ENCODE results near the gene HRAS.

HRAS gene

DNA sequence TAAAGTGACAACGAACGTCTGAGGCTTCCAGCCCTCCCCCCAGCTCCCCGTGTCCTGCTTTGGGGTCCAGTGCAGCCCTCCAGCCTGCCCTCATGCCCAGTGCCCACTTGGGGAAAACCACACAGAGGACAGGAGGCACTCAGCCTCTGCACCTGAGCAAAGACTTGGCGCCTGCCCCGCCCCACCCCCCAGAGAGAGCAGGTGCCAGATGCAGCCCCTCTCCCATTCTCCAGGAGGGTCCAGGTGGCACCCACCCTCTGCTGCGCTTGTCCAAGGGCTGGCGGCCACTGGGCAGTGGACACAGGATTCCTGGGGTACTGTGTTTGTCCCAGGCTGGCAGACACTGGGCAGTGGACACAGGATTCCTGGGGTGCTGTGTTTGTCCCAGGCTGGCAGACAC lies 44.0 kb downstream of the HRAS start:
- H4K20me1 ChIP-seq (ENCODE audit: control insufficient read depth, insufficient read depth, low read depth, low read length) = no peaks in the 10 kb centered on the region
- H3K79me2 ChIP-seq (ENCODE audit: control insufficient read depth, low read length) = no peaks in the 10 kb centered on the region
- no peak overlapping the region for H3K4me3 ChIP-seq (ENCODE audit: low read length)
- no peak overlapping the region for H3K4me2 ChIP-seq (ENCODE audit: low read length)
- no peaks in the 10 kb centered on the region for H3K9me2 ChIP-seq (replicated peaks; ENCODE audit: control insufficient read depth, low read length)
- peaks cover 11% of the 10 kb centered on the region for H3K36me3 ChIP-seq (ENCODE audit: control insufficient read depth, low read length)
- TF ChIP-seq EZH2phosphoT487 (IDR thresholded peaks at IDR 0.05; ENCODE audit: borderline replicate concordance, low read length) = no peak
- TF ChIP-seq, protein P1, sequence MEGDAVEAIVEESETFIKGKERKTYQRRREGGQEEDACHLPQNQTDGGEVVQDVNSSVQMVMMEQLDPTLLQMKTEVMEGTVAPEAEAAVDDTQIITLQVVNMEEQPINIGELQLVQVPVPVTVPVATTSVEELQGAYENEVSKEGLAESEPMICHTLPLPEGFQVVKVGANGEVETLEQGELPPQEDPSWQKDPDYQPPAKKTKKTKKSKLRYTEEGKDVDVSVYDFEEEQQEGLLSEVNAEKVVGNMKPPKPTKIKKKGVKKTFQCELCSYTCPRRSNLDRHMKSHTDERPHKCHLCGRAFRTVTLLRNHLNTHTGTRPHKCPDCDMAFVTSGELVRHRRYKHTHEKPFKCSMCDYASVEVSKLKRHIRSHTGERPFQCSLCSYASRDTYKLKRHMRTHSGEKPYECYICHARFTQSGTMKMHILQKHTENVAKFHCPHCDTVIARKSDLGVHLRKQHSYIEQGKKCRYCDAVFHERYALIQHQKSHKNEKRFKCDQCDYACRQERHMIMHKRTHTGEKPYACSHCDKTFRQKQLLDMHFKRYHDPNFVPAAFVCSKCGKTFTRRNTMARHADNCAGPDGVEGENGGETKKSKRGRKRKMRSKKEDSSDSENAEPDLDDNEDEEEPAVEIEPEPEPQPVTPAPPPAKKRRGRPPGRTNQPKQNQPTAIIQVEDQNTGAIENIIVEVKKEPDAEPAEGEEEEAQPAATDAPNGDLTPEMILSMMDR (IDR thresholded peaks at IDR 0.05; ENCODE audit: low read depth, low read length, poor library complexity, severe bottlenecking) = no peak
- no peaks in the 10 kb centered on the region for H3K9me3 ChIP-seq (ENCODE audit: control insufficient read depth, insufficient read depth, low read length)
- no peak overlapping the region for H3K27ac ChIP-seq (ENCODE audit: low read depth, low read length)
- H3F3A ChIP-seq (ENCODE audit: control insufficient read depth, insufficient read depth) = no peaks in the 10 kb centered on the region
- H3K27me3 ChIP-seq (ENCODE audit: control insufficient read depth, low read length) = no peaks in the 10 kb centered on the region
- H3K4me1 ChIP-seq (ENCODE audit: control insufficient read depth, low read length) = peaks cover 7% of the 10 kb centered on the region

DNA sequence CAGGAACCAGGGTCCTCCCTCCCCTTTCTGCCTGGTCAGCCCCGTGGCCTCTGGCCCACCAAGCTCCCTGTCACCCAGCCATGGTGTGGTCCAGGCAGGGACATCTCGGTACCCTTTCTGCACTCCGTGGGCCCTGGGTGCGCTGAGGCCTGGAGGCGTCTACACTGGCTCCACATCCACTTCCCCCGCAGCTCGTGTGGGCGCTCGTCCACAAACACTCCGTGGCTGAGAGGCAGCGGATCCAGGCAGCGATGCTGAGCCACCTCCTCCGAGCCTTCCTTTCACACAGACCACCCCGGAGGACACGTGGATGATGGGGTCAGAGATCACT lies 44.5 kb downstream of the HRAS start:
- Histone ChIP-seq H3K79me2 (ENCODE audit: control insufficient read depth, low read length) (no peaks in the 10 kb centered on the region), H3F3A (ENCODE audit: control insufficient read depth, insufficient read depth) (no peaks in the 10 kb centered on the region), H3K4me2 (ENCODE audit: low read length) (no peak overlapping the region), H3K4me3 (ENCODE audit: low read length) (no peak overlapping the region), H4K20me1 (ENCODE audit: control insufficient read depth, insufficient read depth, low read depth, low read length) (no peaks in the 10 kb centered on the region), H3K36me3 (ENCODE audit: control insufficient read depth, low read length) (peaks cover 11% of the 10 kb centered on the region), H3K9me2 (replicated peaks; ENCODE audit: control insufficient read depth, low read length) (no peaks in the 10 kb centered on the region), H3K27me3 (ENCODE audit: control insufficient read depth, low read length) (no peaks in the 10 kb centered on the region), H3K9me3 (ENCODE audit: control insufficient read depth, insufficient read depth, low read length) (no peaks in the 10 kb centered on the region), H3K4me1 (ENCODE audit: control insufficient read depth, low read length) (peaks cover 7% of the 10 kb centered on the region), H3K27ac (ENCODE audit: low read depth, low read length) (no peak overlapping the region)
- no peak for TF ChIP-seq EZH2phosphoT487 (IDR thresholded peaks at IDR 0.05; ENCODE audit: borderline replicate concordance, low read length)
- TF ChIP-seq, protein P1 (IDR thresholded peaks at IDR 0.05; ENCODE audit: low read depth, low read length, poor library complexity, severe bottlenecking) = no peak

DNA sequence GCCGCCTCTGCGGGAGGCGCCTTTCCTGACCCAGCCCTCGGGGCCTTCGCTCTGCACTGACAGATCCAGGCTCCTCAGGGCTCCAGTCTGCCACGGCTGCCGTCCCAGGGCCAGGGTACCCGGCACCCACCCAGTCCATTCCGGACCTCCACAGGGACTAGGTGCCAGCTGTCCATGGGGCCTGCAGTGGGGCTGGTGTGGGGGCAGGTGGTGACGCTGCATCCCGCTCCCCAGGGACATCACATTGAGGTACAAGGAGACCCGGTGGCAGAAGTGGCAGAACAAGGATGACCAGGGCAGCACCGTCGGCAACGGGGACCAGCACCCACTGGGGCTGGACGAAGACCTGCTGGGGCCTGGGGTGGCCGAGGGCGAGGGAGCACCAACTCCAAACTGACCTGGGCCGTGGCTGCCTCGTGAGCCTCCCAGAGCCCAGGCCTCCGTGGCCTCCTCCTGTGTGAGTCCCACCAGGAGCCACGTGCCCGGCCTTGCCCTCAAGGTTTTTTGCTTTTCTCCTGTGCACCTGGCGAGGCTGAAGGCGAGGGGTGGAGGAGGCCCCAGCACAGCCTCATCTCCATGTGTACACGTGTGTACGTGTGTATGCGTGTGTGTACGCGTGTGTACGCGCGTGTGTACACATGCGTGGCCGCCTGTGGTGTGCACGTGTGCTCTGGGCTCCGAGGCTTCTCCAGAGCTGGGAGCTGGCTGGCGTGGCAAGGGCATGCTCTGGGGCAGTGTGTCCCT lies 45.0 kb downstream of the HRAS start:
- Histone ChIP-seq H3K79me2 (ENCODE audit: control insufficient read depth, low read length) (no peaks in the 10 kb centered on the region), H4K20me1 (ENCODE audit: control insufficient read depth, insufficient read depth, low read depth, low read length) (no peaks in the 10 kb centered on the region), H3K9me2 (replicated peaks; ENCODE audit: control insufficient read depth, low read length) (no peaks in the 10 kb centered on the region), H3K4me1 (ENCODE audit: control insufficient read depth, low read length) (peaks cover 7% of the 10 kb centered on the region), H3K27me3 (ENCODE audit: control insufficient read depth, low read length) (no peaks in the 10 kb centered on the region), H3K9me3 (ENCODE audit: control insufficient read depth, insufficient read depth, low read length) (no peaks in the 10 kb centered on the region), H3K27ac (ENCODE audit: low read depth, low read length) (no peak overlapping the region), H3K36me3 (ENCODE audit: control insufficient read depth, low read length) (peaks cover 11% of the 10 kb centered on the region), H3K4me2 (ENCODE audit: low read length) (no peak overlapping the region), H3K4me3 (ENCODE audit: low read length) (no peak overlapping the region), H3F3A (ENCODE audit: control insufficient read depth, insufficient read depth) (no peaks in the 10 kb centered on the region)
- no peak for TF ChIP-seq EZH2phosphoT487 (IDR thresholded peaks at IDR 0.05; ENCODE audit: borderline replicate concordance, low read length)
- TF ChIP-seq, protein P1 (IDR thresholded peaks at IDR 0.05; ENCODE audit: low read depth, low read length, poor library complexity, severe bottlenecking) = no peak

Measured in DOHH2 (cell line).